ENCODE measurements around the gene ENTPD3. TPM values are rescaled to one million over a fixed set of nuclear protein-coding genes. Genes with fewer than 3 reads are reported as not detected.

Gene ENTPD3
- total RNA-seq, 3 donors from 2014 or later (not counting 1 experiment from before 2014, with no cell fraction given), result not detected

GRCh38 chr3:40363674-40364073, 23.3 kb upstream of the ENTPD3 start:
- peaks cover 10 to 15% of the 10 kb centered on the region in 2 donors for H3K27me3 Mint-ChIP-seq (ENCODE audit: low read depth in 2 of 2)
- H3K4me3 Mint-ChIP-seq, result no peak overlapping the region
- H3K4me1 Mint-ChIP-seq, result no peaks in the 10 kb centered on the region
- no peak overlapping the region for H3K27ac Mint-ChIP-seq
- TF ChIP-seq, protein P1, sequence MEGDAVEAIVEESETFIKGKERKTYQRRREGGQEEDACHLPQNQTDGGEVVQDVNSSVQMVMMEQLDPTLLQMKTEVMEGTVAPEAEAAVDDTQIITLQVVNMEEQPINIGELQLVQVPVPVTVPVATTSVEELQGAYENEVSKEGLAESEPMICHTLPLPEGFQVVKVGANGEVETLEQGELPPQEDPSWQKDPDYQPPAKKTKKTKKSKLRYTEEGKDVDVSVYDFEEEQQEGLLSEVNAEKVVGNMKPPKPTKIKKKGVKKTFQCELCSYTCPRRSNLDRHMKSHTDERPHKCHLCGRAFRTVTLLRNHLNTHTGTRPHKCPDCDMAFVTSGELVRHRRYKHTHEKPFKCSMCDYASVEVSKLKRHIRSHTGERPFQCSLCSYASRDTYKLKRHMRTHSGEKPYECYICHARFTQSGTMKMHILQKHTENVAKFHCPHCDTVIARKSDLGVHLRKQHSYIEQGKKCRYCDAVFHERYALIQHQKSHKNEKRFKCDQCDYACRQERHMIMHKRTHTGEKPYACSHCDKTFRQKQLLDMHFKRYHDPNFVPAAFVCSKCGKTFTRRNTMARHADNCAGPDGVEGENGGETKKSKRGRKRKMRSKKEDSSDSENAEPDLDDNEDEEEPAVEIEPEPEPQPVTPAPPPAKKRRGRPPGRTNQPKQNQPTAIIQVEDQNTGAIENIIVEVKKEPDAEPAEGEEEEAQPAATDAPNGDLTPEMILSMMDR (IDR thresholded peaks at IDR 0.05), result no peak
- H3K4me3 ChIP-seq (ENCODE audit: low read length), result no peak overlapping the region
- no peaks in the 10 kb centered on the region for H3K4me1 ChIP-seq (ENCODE audit: control insufficient read depth, insufficient read depth, low read length)
- ATAC-seq, result no peak
- no peak for DNase-seq
- H3K36me3 ChIP-seq (ENCODE audit: control insufficient read depth, insufficient read depth, low read length), result no peaks in the 10 kb centered on the region
- 90% methylated on average over 2 of the region's 2 CpGs for WGBS (ENCODE audit: insufficient coverage)
- intact Hi-C loops (cut with micrococcal nuclease), result no loop called here
- H3K9me3 ChIP-seq (ENCODE audit: control insufficient read depth, insufficient read depth, low read length), result no peaks in the 10 kb centered on the region
- H3K27ac ChIP-seq (ENCODE audit: low read length), result no peak overlapping the region
- H3K36me3 Mint-ChIP-seq, result no peaks in the 10 kb centered on the region
- peaks cover 3% of the 10 kb centered on the region for H3K27me3 ChIP-seq (ENCODE audit: control insufficient read depth, insufficient read depth, low read length)
- H3K9me3 Mint-ChIP-seq, result no peaks in the 10 kb centered on the region

GRCh38 chr3:40366203-40367162, 20.5 kb upstream of the ENTPD3 start:
- no peaks in the 10 kb centered on the region for H3K4me1 ChIP-seq (ENCODE audit: control insufficient read depth, insufficient read depth, low read length)
- peaks cover 20 to 42% of the 10 kb centered on the region in 2 donors for H3K27me3 Mint-ChIP-seq (ENCODE audit: low read depth in 2 of 2)
- H3K9me3 ChIP-seq (ENCODE audit: control insufficient read depth, insufficient read depth, low read length), result no peaks in the 10 kb centered on the region
- H3K27ac ChIP-seq (ENCODE audit: low read length), result no peak overlapping the region
- H3K36me3 ChIP-seq (ENCODE audit: control insufficient read depth, insufficient read depth, low read length), result no peaks in the 10 kb centered on the region
- intact Hi-C loops (cut with micrococcal nuclease), result no loop called here
- no peaks in the 10 kb centered on the region for H3K36me3 Mint-ChIP-seq
- peaks cover 3% of the 10 kb centered on the region for H3K27me3 ChIP-seq (ENCODE audit: control insufficient read depth, insufficient read depth, low read length)
- DNase-seq (no peak), ATAC-seq (no peak)
- no peaks in the 10 kb centered on the region for H3K4me1 Mint-ChIP-seq
- TF ChIP-seq, protein P1 (IDR thresholded peaks at IDR 0.05), result no peak
- no peak overlapping the region for H3K27ac Mint-ChIP-seq
- no peak overlapping the region for H3K4me3 ChIP-seq (ENCODE audit: low read length)
- 62% methylated on average over 2 of the region's 2 CpGs for WGBS (ENCODE audit: insufficient coverage)
- H3K9me3 Mint-ChIP-seq, result no peaks in the 10 kb centered on the region
- no peak overlapping the region for H3K4me3 Mint-ChIP-seq

DNA sequence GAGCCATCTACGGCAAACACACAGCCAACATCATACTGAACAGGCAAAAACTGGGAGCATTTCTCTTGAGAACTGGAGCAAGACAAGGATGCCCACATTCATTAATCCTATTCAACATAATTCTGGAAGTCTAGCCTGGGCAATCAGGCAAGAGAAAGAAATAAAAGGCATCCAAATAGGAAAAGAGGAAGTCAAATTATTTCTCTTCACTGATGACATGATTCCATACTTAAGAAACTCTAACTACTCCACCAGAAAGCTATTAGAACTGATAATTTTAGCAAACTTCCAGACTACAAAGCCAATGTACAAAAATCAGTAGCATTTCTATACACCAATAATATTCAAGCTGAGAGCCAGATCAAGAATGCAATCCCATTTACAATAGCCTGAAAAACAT, 17.3 kb upstream of the ENTPD3 start:
- no peaks in the 10 kb centered on the region for H3K36me3 ChIP-seq (ENCODE audit: control insufficient read depth, insufficient read depth, low read length)
- H3K36me3 Mint-ChIP-seq, result no peaks in the 10 kb centered on the region
- no peak overlapping the region for H3K27ac ChIP-seq (ENCODE audit: low read length)
- H3K27ac Mint-ChIP-seq, result no peak overlapping the region
- 100% methylated on average over 1 of the region's 1 CpG for WGBS (ENCODE audit: insufficient coverage)
- H3K4me3 Mint-ChIP-seq, result no peak overlapping the region
- no peak for DNase-seq
- peaks cover 19 to 50% of the 10 kb centered on the region in 2 donors for H3K27me3 Mint-ChIP-seq (ENCODE audit: low read depth in 2 of 2)
- intact Hi-C loops (cut with micrococcal nuclease), result no loop called here
- H3K27me3 ChIP-seq (ENCODE audit: control insufficient read depth, insufficient read depth, low read length), result peaks cover 3% of the 10 kb centered on the region
- H3K4me3 ChIP-seq (ENCODE audit: low read length), result no peak overlapping the region
- no peaks in the 10 kb centered on the region for H3K4me1 ChIP-seq (ENCODE audit: control insufficient read depth, insufficient read depth, low read length)
- no peaks in the 10 kb centered on the region for H3K4me1 Mint-ChIP-seq
- H3K9me3 Mint-ChIP-seq, result no peaks in the 10 kb centered on the region
- no peak for ATAC-seq
- H3K9me3 ChIP-seq (ENCODE audit: control insufficient read depth, insufficient read depth, low read length), result no peaks in the 10 kb centered on the region
- TF ChIP-seq, protein P1 (IDR thresholded peaks at IDR 0.05), result no peak
